Naive thymus-derived CD4-positive, alpha-beta T cell (primary cell): ENCODE results near the gene FAS. TPM values are rescaled to one million over a fixed set of nuclear protein-coding genes. Genes with fewer than 3 reads are reported as not detected.

ENCODE experiments used
- ATAC-seq: fragments of 150-1000 bp; cut with Tn5 transposase; 2 replicates; pipeline ENCODE4 v1.10.0; 2021; ENCODE audit warnings: mild to moderate bottlenecking, moderate library complexity
- CTCF ChIA-PET: fragments of 350-600 bp; sonication (Branson Sonifier 250); formaldehyde crosslinking; loops from one replicate; lab custom pipeline; 2021; ENCODE audit warnings: antibody characterized with exemption; lab: Charles Lee
- POLR2A ChIA-PET: fragments of 350-600 bp; sonication (Branson Sonifier 250); formaldehyde crosslinking; loops from one replicate; lab custom pipeline; 2021; ENCODE audit warnings: antibody characterized with exemption, inconsistent platforms; lab: Charles Lee
- DNase-seq, 9 donors: peaks; one replicate each; pipeline versions ENCODE4 v3.0.0 to v3.0.0-alpha.2; 2020 to 2022; ENCODE audit warnings: mixed read lengths in 1 of 9
- H3K27ac ChIP-seq: one replicate; pipeline ENCODE4 v1.7.0; 2013; ENCODE audit warnings: mild to moderate bottlenecking, low read depth, low read length, moderate library complexity
- H3K27me3 ChIP-seq, 2 donors: one replicate each; pipeline ENCODE4 v1.7.0; 2013; ENCODE audit warnings: low read length in 2 of 2, mild to moderate bottlenecking in 2 of 2, moderate library complexity in 2 of 2; ENCODE audit not compliant: control insufficient read depth in 2 of 2, insufficient read depth in 2 of 2
- H3K36me3 ChIP-seq, 3 experiments: 1 replicate in 2 of 3; 2 replicates in 1 of 3; pipeline ENCODE4 v1.7.0; 2013; ENCODE audit warnings: low read length in 3 of 3, mild to moderate bottlenecking in 3 of 3, moderate library complexity in 1 of 3; ENCODE audit not compliant: insufficient read depth in 3 of 3, control insufficient read depth in 2 of 3
- H3K4me1 ChIP-seq, 2 donors: one replicate each; pipeline ENCODE4 v1.7.0; 2013; ENCODE audit warnings: low read length in 2 of 2, mild to moderate bottlenecking in 2 of 2, moderate library complexity in 1 of 2; ENCODE audit not compliant: control insufficient read depth in 2 of 2, insufficient read depth in 2 of 2
- H3K4me3 ChIP-seq: 2 replicates; pipeline ENCODE4 v1.7.0; 2013; ENCODE audit warnings: mild to moderate bottlenecking, low read length
- H3K9me3 ChIP-seq, 3 experiments: 1 replicate in 2 of 3; 2 replicates in 1 of 3; pipeline ENCODE4 v1.7.0; 2013; ENCODE audit warnings: low read length in 3 of 3; ENCODE audit not compliant: control insufficient read depth in 2 of 3
- H3K27ac Mint-ChIP-seq, 9 donors: one replicate each; pipeline ENCODE4 v1.8.0; 2020 to 2022; ENCODE audit warnings: mixed read lengths in 9 of 9, mild to moderate bottlenecking in 8 of 9, moderate library complexity in 5 of 9, inconsistent platforms in 2 of 9
- H3K27me3 Mint-ChIP-seq, 5 donors: one replicate each; pipeline ENCODE4 v1.8.0; 2021 to 2022; ENCODE audit warnings: mixed read lengths in 5 of 5, mild to moderate bottlenecking in 1 of 5
- H3K36me3 Mint-ChIP-seq, 5 donors: one replicate each; pipeline ENCODE4 v1.8.0; 2020 to 2022; ENCODE audit warnings: mixed read lengths in 5 of 5, mild to moderate bottlenecking in 3 of 5, inconsistent platforms in 1 of 5
- H3K4me1 Mint-ChIP-seq, 7 donors: one replicate each; pipeline ENCODE4 v1.8.0; 2020 to 2022; ENCODE audit warnings: mixed read lengths in 7 of 7, mild to moderate bottlenecking in 3 of 7, inconsistent platforms in 1 of 7
- H3K4me3 Mint-ChIP-seq, 10 donors: one replicate each; pipeline ENCODE4 v1.8.0; 2020 to 2022; ENCODE audit warnings: mild to moderate bottlenecking in 10 of 10, mixed read lengths in 10 of 10, moderate library complexity in 6 of 10, inconsistent platforms in 2 of 10
- H3K9me3 Mint-ChIP-seq, 11 donors: one replicate each; pipeline ENCODE4 v1.8.0; 2020 to 2022; ENCODE audit warnings: mixed read lengths in 11 of 11, mild to moderate bottlenecking in 4 of 11, inconsistent platforms in 1 of 11, moderate library complexity in 1 of 11
- intact Hi-C, 2 donors: fragments of 100-400 bp; cut with micrococcal nuclease; formaldehyde crosslinking; loops; one replicate each; pipeline ENCODE4 v1.15.1; 2023
- polyA plus RNA-seq, 2 donors: library from polyadenylated mRNA; unstranded; fragments of 300-500 nt; fragmentation: Illumina TruSeq; gene quantifications; one replicate each; pipeline ENCODE4 v1.2.3, GENCODE V29; 2021
- total RNA-seq, 6 experiments: library from RNA in 5 of 6; stranded (reverse) in 5 of 6; gene quantifications; 1 replicate in 5 of 6; 2 replicates in 1 of 6; pipeline ENCODE4 v1.2.3 and lab custom pipeline; 2021 to 2026

The FAS gene
- total and polyA plus RNA-seq, 7 experiments from 2014 or later, result 2.1 to 67.4 (median 5.6) TPM

DNA sequence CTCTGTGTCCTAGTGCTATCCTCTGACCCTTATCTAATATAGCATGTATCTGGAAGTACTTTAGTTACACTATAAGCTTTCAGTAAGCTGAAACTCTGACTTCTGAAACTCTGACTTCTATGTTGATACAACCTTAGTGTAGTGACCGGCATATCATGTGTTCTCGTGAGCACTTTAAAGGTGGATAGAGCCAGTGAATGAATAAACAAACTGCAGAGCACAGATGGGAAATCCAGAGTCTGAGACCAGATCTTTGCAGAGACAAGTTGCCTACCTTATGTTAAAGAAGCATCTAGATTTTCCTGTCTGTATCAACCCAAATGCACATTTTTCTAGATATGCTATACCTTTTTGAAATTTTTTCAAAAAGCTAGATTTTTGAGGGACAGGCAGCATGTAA is 41.5 kb upstream of the FAS start:
- Mint-ChIP-seq H3K9me3 (peaks cover 0 to 2% (median 0%) of the 10 kb centered on the region in 11 donors), H3K4me3 (no peak overlapping the region), H3K27ac (no peak overlapping the region), H3K36me3 (peaks cover 5 to 20% (median 9%) of the 10 kb centered on the region in 5 donors), H3K4me1 (peaks cover 0 to 24% (median 5%) of the 10 kb centered on the region in 7 donors), H3K27me3 (peaks cover 0 to 3% (median 0%) of the 10 kb centered on the region in 5 donors)
- intact Hi-C loops, result no loop called here
- DNase-seq (no peak), ATAC-seq (no peak)
- no peaks in the 10 kb centered on the region for H3K36me3 ChIP-seq
- H3K9me3 ChIP-seq, result no peaks in the 10 kb centered on the region
- H3K27ac ChIP-seq, result no peak overlapping the region
- CTCF ChIA-PET, result interaction anchor here (1.0 to 2.5 kb wide), 3 partner anchors 12 to 82 kb away, joined by 3 to 7 read pairs (median 3); no protein-coding TSS in a partner anchor
- POLR2A ChIA-PET, result no interaction called here
- no peaks in the 10 kb centered on the region for H3K27me3 ChIP-seq
- no peaks in the 10 kb centered on the region for H3K4me1 ChIP-seq
- H3K4me3 ChIP-seq, result no peak overlapping the region

DNA sequence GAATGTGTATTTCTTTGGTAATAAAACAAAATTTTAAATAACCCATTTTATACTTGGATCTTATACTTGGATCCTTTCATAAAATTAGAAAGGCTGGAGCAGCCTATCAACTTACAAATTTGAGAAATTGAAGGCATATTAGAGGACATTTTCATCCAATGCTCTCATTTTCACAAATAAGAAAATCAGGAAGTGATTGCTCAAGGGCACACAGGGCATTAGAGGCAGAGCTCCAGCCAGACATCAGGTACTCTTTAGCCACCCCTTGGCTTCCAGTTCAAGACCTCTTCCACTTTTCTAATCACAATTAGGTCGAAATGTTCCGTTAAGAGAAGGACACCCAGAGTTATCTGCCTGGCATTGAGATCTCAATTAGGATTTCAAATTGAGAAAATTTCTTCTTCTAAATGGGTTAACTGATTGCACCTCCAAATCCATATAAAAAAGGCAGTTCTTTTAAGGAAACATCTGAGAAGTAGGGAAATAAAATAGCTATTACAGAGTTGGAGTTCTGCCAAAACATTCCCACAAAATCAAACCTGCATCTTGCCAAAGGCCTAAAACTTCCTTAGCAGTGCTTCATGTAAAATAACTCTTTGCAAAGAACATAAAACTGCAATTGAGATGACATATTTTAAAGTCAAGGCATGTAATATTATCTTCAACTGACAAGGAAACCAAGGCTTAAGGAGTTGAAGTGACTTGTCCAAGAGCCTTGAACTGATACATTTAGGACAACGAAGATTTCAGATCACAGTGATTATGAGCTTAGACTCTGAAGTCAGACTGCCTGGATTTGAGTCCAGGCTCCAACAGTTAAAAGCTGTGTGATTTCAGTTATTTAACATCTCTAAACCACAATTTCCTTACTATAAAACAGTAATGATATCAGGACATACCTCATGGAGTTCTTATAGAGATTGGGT is 40.4 kb upstream of the FAS start:
- peak overlapping the region in 1 of 9 donors; percentile 20 for H3K27ac Mint-ChIP-seq
- no peaks in the 10 kb centered on the region for H3K36me3 ChIP-seq
- H3K4me3 Mint-ChIP-seq, result no peak overlapping the region
- ChIA-PET CTCF (interaction anchor here (0.9 to 1.3 kb wide), 2 partner anchors 10 to 17 kb away, joined by 3 to 4 read pairs; no protein-coding TSS in a partner anchor), POLR2A (interaction anchor here (0.6 kb wide), 1 partner anchor 227 kb away, joined by 3 read pairs; no protein-coding TSS in a partner anchor)
- peaks cover 0 to 15% (median 5%) of the 10 kb centered on the region in 7 donors for H3K4me1 Mint-ChIP-seq
- H3K27me3 ChIP-seq, result no peaks in the 10 kb centered on the region
- DNase-seq (no peak), ATAC-seq (no peak)
- H3K9me3 Mint-ChIP-seq, result peaks cover 0 to 2% (median 0%) of the 10 kb centered on the region in 11 donors
- H3K9me3 ChIP-seq, result no peaks in the 10 kb centered on the region
- H3K4me1 ChIP-seq, result no peaks in the 10 kb centered on the region
- intact Hi-C loops, result no loop called here
- H3K36me3 Mint-ChIP-seq, result peaks cover 5 to 26% (median 12%) of the 10 kb centered on the region in 5 donors
- peaks cover 0 to 3% (median 0%) of the 10 kb centered on the region in 5 donors for H3K27me3 Mint-ChIP-seq
- H3K27ac ChIP-seq, result no peak overlapping the region
- no peak overlapping the region for H3K4me3 ChIP-seq

- Mint-ChIP-seq H3K9me3 (peaks cover 0 to 2% (median 0%) of the 10 kb centered on the region in 11 donors), H3K36me3 (peaks cover 5 to 22% (median 8%) of the 10 kb centered on the region in 5 donors), H3K4me3 (no peak within 1 kb of the TSS), H3K27ac (no peak within 1 kb of the TSS), H3K4me1 (peaks cover 0 to 11% (median 5%) of the 10 kb centered on the region in 7 donors), H3K27me3 (peaks cover 0 to 3% (median 0%) of the 10 kb centered on the region in 5 donors)
- Histone ChIP-seq H3K27ac (no peak within 1 kb of the TSS), H3K27me3 (no peaks in the 10 kb centered on the region), H3K4me1 (no peaks in the 10 kb centered on the region), H3K36me3 (no peaks in the 10 kb centered on the region), H3K4me3 (no peak within 1 kb of the TSS), H3K9me3 (no peaks in the 10 kb centered on the region)
- ATAC-seq (no peak), DNase-seq (no peak)
- ChIA-PET POLR2A (no interaction called here), CTCF (no interaction called here)
- intact Hi-C loops, result no loop called here
These were observed 37.9 kb upstream of the FAS start, which contains the start of gene ACTA2 for GRCh38 chr10:88952647-88953111. ACTA2 (minus strand) TSS chr10:88952773; CDS start chr10:88948930, 3,843 bp downstream.

DNA sequence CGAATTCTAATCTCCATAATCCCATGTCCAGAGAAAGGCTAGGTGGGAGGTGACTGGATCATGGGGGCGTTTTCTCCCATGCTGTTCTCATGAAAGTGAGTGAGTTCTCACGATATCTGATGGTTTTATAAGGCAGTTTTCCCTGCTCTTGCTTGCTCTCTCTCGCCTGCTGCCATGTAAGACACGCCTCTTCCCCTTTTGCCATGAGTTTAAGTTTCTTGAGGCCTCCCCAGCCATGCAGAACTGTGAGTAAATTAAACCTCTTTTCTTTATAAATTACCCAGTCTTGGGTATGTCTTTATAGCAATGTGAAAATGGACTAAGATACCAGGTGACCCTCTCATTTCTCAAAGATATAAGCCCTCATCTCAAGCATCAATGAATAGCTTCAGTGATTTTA is 36.9 kb upstream of the FAS start:
- Mint-ChIP-seq H3K9me3 (peaks cover 0 to 2% (median 0%) of the 10 kb centered on the region in 11 donors), H3K36me3 (peaks cover 5 to 22% (median 8%) of the 10 kb centered on the region in 5 donors), H3K4me1 (peaks cover 0 to 11% (median 5%) of the 10 kb centered on the region in 7 donors), H3K4me3 (no peak overlapping the region), H3K27me3 (no peaks in the 10 kb centered on the region), H3K27ac (no peak overlapping the region)
- no peaks in the 10 kb centered on the region for H3K36me3 ChIP-seq
- H3K27ac ChIP-seq, result no peak overlapping the region
- H3K4me3 ChIP-seq, result no peak overlapping the region
- ChIA-PET POLR2A (no interaction called here), CTCF (no interaction called here)
- DNase-seq, result no peak
- intact Hi-C loops, result no loop called here
- H3K4me1 ChIP-seq, result no peaks in the 10 kb centered on the region
- no peaks in the 10 kb centered on the region for H3K27me3 ChIP-seq
- no peak for ATAC-seq
- H3K9me3 ChIP-seq, result no peaks in the 10 kb centered on the region

GRCh38 chr10:88954458-88955083 is 36.0 kb upstream of the FAS start:
- Histone ChIP-seq H3K27ac (no peak overlapping the region), H3K4me1 (no peaks in the 10 kb centered on the region), H3K4me3 (no peak overlapping the region), H3K9me3 (no peaks in the 10 kb centered on the region), H3K36me3 (no peaks in the 10 kb centered on the region), H3K27me3 (no peaks in the 10 kb centered on the region)
- H3K4me1 Mint-ChIP-seq, result peaks cover 0 to 11% (median 5%) of the 10 kb centered on the region in 7 donors
- peaks cover 5 to 22% (median 5%) of the 10 kb centered on the region in 5 donors for H3K36me3 Mint-ChIP-seq
- H3K9me3 Mint-ChIP-seq, result peaks cover 0 to 2% (median 0%) of the 10 kb centered on the region in 11 donors
- DNase-seq, result no peak
- intact Hi-C loops, result no loop called here
- POLR2A ChIA-PET, result no interaction called here
- CTCF ChIA-PET, result no interaction called here
- H3K27ac Mint-ChIP-seq, result no peak overlapping the region
- ATAC-seq, result no peak
- H3K27me3 Mint-ChIP-seq, result no peaks in the 10 kb centered on the region
- no peak overlapping the region for H3K4me3 Mint-ChIP-seq

GRCh38 chr10:88957381-88957780 is 33.2 kb upstream of the FAS start:
- Mint-ChIP-seq H3K27me3 (no peaks in the 10 kb centered on the region), H3K9me3 (peaks cover 0 to 2% (median 0%) of the 10 kb centered on the region in 11 donors), H3K4me1 (peaks cover 14 to 23% (median 19%) of the 10 kb centered on the region in 7 donors), H3K4me3 (no peak overlapping the region), H3K36me3 (peaks cover 0 to 14% (median 5%) of the 10 kb centered on the region in 5 donors), H3K27ac (no peak overlapping the region)
- Histone ChIP-seq H3K9me3 (no peaks in the 10 kb centered on the region), H3K36me3 (no peaks in the 10 kb centered on the region), H3K27ac (no peak overlapping the region), H3K27me3 (no peaks in the 10 kb centered on the region), H3K4me3 (no peak overlapping the region), H3K4me1 (peaks cover 10 to 14% of the 10 kb centered on the region in 2 donors)
- ChIA-PET CTCF (no interaction called here), POLR2A (no interaction called here)
- ATAC-seq (no peak), DNase-seq (no peak)
- intact Hi-C loops, result no loop called here
